Hepatocyte (in vitro differentiated cells): ENCODE data around the gene TSPAN12. TPM values are rescaled to one million over a fixed set of nuclear protein-coding genes. Genes with fewer than 3 reads are reported as not detected.

ENCODE experiments used
- DNase-seq: peaks from one replicate; pipeline ENCODE4 v3.0.0-alpha.2; 2016; ENCODE audit warnings: low spot score
- H2AFZ ChIP-seq: fragments of 200-600 bp; sonication (generic); 2 replicates; pipeline ENCODE4 v1.6.0; 2016; ENCODE audit warnings: antibody characterized with exemption, mild to moderate bottlenecking
- H3K27ac ChIP-seq: fragments of 200-600 bp; sonication (generic); 2 replicates; pipeline ENCODE4 v1.5.1; 2016; ENCODE audit warnings: mild to moderate bottlenecking
- H3K27me3 ChIP-seq: fragments of 200-600 bp; sonication (generic); 2 replicates; pipeline ENCODE4 v1.6.1; 2016
- H3K36me3 ChIP-seq: fragments of 200-600 bp; sonication (generic); replicated peaks from 2 replicates; pipeline ENCODE4 v1.5.1; 2016; ENCODE audit warnings: low read depth; ENCODE audit not compliant: insufficient read depth
- H3K4me1 ChIP-seq: fragments of 200-600 bp; sonication (generic); 2 replicates; pipeline ENCODE4 v1.5.1; 2016; ENCODE audit warnings: mild to moderate bottlenecking, moderate library complexity; ENCODE audit not compliant: insufficient read depth
- H3K4me2 ChIP-seq: fragments of 200-600 bp; sonication (generic); 2 replicates; pipeline ENCODE4 v1.6.0; 2016
- H3K4me3 ChIP-seq: fragments of 200-600 bp; sonication (generic); 2 replicates; pipeline ENCODE4 v1.5.1; 2016; ENCODE audit warnings: mild to moderate bottlenecking
- H3K79me2 ChIP-seq: fragments of 200-600 bp; sonication (generic); 2 replicates; pipeline ENCODE4 v1.6.0; 2017; ENCODE audit warnings: mild to moderate bottlenecking
- H3K9me2 ChIP-seq: fragments of 200-600 bp; sonication (generic); replicated peaks from 2 replicates; pipeline ENCODE4 v1.6.0; 2017; ENCODE audit warnings: mild to moderate bottlenecking; ENCODE audit not compliant: insufficient read depth
- H3K9me3 ChIP-seq: fragments of 200-600 bp; sonication (generic); 2 replicates; pipeline ENCODE4 v1.5.1; 2016; ENCODE audit warnings: low read depth, mild to moderate bottlenecking
- H4K20me1 ChIP-seq: fragments of 200-600 bp; sonication (generic); 2 replicates; pipeline ENCODE4 v1.6.0; 2016; ENCODE audit warnings: mild to moderate bottlenecking; ENCODE audit not compliant: insufficient read depth, poor library complexity, severe bottlenecking
- CTCF ChIP-seq: fragments of 200-600 bp; sonication (generic); IDR thresholded peaks from 2 replicates; pipeline ENCODE4 v1.5.1; 2016; ENCODE audit warnings: antibody characterized with exemption, mild to moderate bottlenecking; ENCODE audit not compliant: poor library complexity
- EZH2 ChIP-seq: fragments of 200-600 bp; sonication (generic); IDR thresholded peaks from 2 replicates; pipeline ENCODE4 v1.6.1; 2016; ENCODE audit warnings: antibody characterized with exemption, mild to moderate bottlenecking, borderline replicate concordance
- EZH2phosphoT487 ChIP-seq: fragments of 200-600 bp; sonication (generic); IDR thresholded peaks from one replicate; pipeline ENCODE4 v1.6.1; 2018; ENCODE audit warnings: antibody characterized with exemption, mild to moderate bottlenecking, low read depth, moderate library complexity; ENCODE audit not compliant: unreplicated experiment, severe bottlenecking
- WGBS: methylation state at CpG from one replicate; pipeline ENCODE4 v1.1.6; 2016; ENCODE audit warnings: low lambda C conversion rate; ENCODE audit errors: missing lambda C conversion rate; 5-methylcytosine and 5-hydroxymethylcytosine counted together
- polyA plus RNA-seq: library from polyadenylated mRNA; unstranded; fragments of >200 nt; fragmentation: Nextera tagmentation; extraction: Ambion mirVana; gene quantifications from 2 replicates; pipeline ENCODE4 v1.2.1, GENCODE V29; 2016
- total RNA-seq: library from RNA; depleted of rRNA; stranded (reverse); fragments of >200 nt; gene quantifications from 2 replicates; pipeline ENCODE4 v1.2.3, GENCODE V29; 2014

Gene TSPAN12
- total and polyA plus RNA-seq, 2 experiments from 2014 or later, result 16.8 to 26.0 TPM

- no peaks in the 10 kb centered on the region for H4K20me1 ChIP-seq
- H3K9me2 ChIP-seq, result no peaks in the 10 kb centered on the region
- H3K4me2 ChIP-seq, result no peak overlapping the region
- no peak overlapping the region for H3K27ac ChIP-seq
- H3K4me3 ChIP-seq, result no peak overlapping the region
- TF ChIP-seq EZH2phosphoT487, result no peak
- TF ChIP-seq EZH2, result no peak
- no peak for TF ChIP-seq CTCF
- H3K79me2 ChIP-seq, result no peaks in the 10 kb centered on the region
- H3K27me3 ChIP-seq, result no peaks in the 10 kb centered on the region
- no peaks in the 10 kb centered on the region for H3K36me3 ChIP-seq
- H3K9me3 ChIP-seq, result no peaks in the 10 kb centered on the region
- no peaks in the 10 kb centered on the region for H3K4me1 ChIP-seq
- no peak overlapping the region for H2AFZ ChIP-seq
- WGBS, result 83% methylated on average over 2 of the region's 2 CpGs
- DNase-seq, result no peak
Observed at GRCh38 chr7:120760050-120760449, 97.9 kb downstream of the TSPAN12 start.

GRCh38 chr7:120743128-120743527 lies 114.8 kb downstream of the TSPAN12 start:
- no peaks in the 10 kb centered on the region for H3K9me3 ChIP-seq
- no peak overlapping the region for H2AFZ ChIP-seq
- no peaks in the 10 kb centered on the region for H3K36me3 ChIP-seq
- no peaks in the 10 kb centered on the region for H3K27me3 ChIP-seq
- H3K27ac ChIP-seq, result no peak overlapping the region
- TF ChIP-seq CTCF (no peak), EZH2phosphoT487 (no peak), EZH2 (no peak)
- WGBS, result 70% methylated on average over 3 of the region's 3 CpGs
- no peaks in the 10 kb centered on the region for H3K9me2 ChIP-seq
- H3K79me2 ChIP-seq, result no peaks in the 10 kb centered on the region
- H3K4me1 ChIP-seq, result no peaks in the 10 kb centered on the region
- no peak for DNase-seq
- no peaks in the 10 kb centered on the region for H4K20me1 ChIP-seq
- no peak overlapping the region for H3K4me3 ChIP-seq
- no peak overlapping the region for H3K4me2 ChIP-seq

- no peaks in the 10 kb centered on the region for H3K9me3 ChIP-seq
- no peak overlapping the region for H2AFZ ChIP-seq
- H3K36me3 ChIP-seq, result no peaks in the 10 kb centered on the region
- H3K4me1 ChIP-seq, result no peaks in the 10 kb centered on the region
- no peak overlapping the region for H3K4me3 ChIP-seq
- DNase-seq, result no peak
- H4K20me1 ChIP-seq, result no peaks in the 10 kb centered on the region
- H3K27me3 ChIP-seq, result no peaks in the 10 kb centered on the region
- no peak overlapping the region for H3K4me2 ChIP-seq
- TF ChIP-seq EZH2 (no peak), CTCF (no peak), EZH2phosphoT487 (no peak)
- no peak overlapping the region for H3K27ac ChIP-seq
- H3K79me2 ChIP-seq, result no peaks in the 10 kb centered on the region
- 38% methylated on average over 5 of the region's 5 CpGs for WGBS
- no peaks in the 10 kb centered on the region for H3K9me2 ChIP-seq
Observed at GRCh38 chr7:120742372-120742771, 115.6 kb downstream of the TSPAN12 start.
